Bronchial epithelial cell (primary cell): ENCODE measurements around the gene DNAJA2. TPM values are rescaled to one million over a fixed set of nuclear protein-coding genes. Genes with fewer than 3 reads are reported as not detected.

Source experiments
- DNase-seq: peaks from one replicate; pipeline ENCODE4 v3.0.0-alpha.2; 2010; ENCODE audit warnings: low read depth
- FAIRE-seq: peaks from 2 replicates; lab custom pipeline; 2011; peaks lifted over from hg19 to GRCh38; lab: Jason Lieb, UNC
- H3K27me3 ChIP-seq: 2 replicates; pipeline ENCODE4 v1.5.1; 2011; ENCODE audit warnings: low read length; ENCODE audit not compliant: control insufficient read depth, insufficient read depth
- H3K36me3 ChIP-seq: 2 replicates; pipeline ENCODE4 v1.5.1; 2011; ENCODE audit warnings: low read length; ENCODE audit not compliant: control insufficient read depth, insufficient read depth
- H3K4me3 ChIP-seq: 2 replicates; pipeline ENCODE4 v1.5.1; 2011; ENCODE audit warnings: mild to moderate bottlenecking, low read depth, low read length, control low read depth
- total RNA-seq: library from RNA; depleted of rRNA; stranded (reverse); fragments of >200 nt; gene quantifications from 2 replicates; pipeline ENCODE4 v1.2.1, GENCODE V29; 2014
- TF ChIP-seq, protein P1 (sequence below): IDR thresholded peaks from 2 replicates; pipeline ENCODE4 v1.5.1; 2011; ENCODE audit warnings: mild to moderate bottlenecking, moderate library complexity, low read length, control low read depth, inconsistent platforms; ENCODE audit not compliant: insufficient read depth, severe bottlenecking

Gene DNAJA2
- total RNA-seq, 1 donor from 2014 or later = 112 TPM

DNA sequence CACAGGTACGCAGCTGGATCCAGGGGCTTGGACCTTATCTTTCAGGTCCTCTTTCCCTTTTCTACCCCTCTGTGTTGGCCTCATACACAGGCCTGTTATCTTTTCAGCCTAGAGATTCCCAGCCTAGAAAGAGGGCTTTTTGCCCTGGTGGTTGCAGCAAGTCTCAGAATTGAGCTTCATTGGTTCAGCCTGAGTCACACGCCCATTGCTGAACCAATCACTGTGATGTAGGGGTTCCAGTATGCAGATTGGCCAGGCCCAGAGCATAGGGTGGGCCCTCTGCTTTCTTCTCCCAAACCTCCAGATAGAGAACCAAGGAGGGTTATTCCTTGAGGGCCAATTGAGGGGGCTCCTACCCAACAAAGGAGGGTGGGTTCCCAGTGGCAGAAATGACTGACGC, 56.5 kb downstream of the DNAJA2 start:
- no peak for FAIRE-seq
- TF ChIP-seq, protein P1, sequence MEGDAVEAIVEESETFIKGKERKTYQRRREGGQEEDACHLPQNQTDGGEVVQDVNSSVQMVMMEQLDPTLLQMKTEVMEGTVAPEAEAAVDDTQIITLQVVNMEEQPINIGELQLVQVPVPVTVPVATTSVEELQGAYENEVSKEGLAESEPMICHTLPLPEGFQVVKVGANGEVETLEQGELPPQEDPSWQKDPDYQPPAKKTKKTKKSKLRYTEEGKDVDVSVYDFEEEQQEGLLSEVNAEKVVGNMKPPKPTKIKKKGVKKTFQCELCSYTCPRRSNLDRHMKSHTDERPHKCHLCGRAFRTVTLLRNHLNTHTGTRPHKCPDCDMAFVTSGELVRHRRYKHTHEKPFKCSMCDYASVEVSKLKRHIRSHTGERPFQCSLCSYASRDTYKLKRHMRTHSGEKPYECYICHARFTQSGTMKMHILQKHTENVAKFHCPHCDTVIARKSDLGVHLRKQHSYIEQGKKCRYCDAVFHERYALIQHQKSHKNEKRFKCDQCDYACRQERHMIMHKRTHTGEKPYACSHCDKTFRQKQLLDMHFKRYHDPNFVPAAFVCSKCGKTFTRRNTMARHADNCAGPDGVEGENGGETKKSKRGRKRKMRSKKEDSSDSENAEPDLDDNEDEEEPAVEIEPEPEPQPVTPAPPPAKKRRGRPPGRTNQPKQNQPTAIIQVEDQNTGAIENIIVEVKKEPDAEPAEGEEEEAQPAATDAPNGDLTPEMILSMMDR = no peak
- no peak for DNase-seq
- H3K27me3 ChIP-seq = no peaks in the 10 kb centered on the region
- H3K4me3 ChIP-seq = no peak overlapping the region
- H3K36me3 ChIP-seq = peaks cover 42% of the 10 kb centered on the region

DNA sequence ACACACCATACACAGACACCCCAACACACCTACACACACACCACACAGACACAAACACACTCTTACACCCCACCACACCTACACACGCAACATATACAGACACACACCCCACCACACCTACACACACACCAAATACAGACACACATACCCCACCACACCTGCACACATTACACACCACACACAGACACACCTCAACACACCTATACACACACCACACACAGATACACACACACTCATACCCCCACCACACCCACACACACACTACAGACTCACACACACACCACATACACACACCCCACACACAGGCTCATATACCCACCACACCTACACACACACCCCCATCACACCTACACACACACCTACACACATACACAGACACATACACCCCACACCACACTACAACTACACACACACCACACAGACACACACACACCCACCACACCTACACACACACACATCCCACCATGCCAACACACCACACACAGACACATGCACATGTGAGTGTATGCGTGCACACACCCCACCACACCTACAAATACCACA, 57.9 kb downstream of the DNAJA2 start:
- no peaks in the 10 kb centered on the region for H3K27me3 ChIP-seq
- TF ChIP-seq, protein P1 = no peak
- peak; percentile 99 for FAIRE-seq
- peaks cover 44% of the 10 kb centered on the region for H3K36me3 ChIP-seq
- no peak overlapping the region for H3K4me3 ChIP-seq
- no peak for DNase-seq

DNA sequence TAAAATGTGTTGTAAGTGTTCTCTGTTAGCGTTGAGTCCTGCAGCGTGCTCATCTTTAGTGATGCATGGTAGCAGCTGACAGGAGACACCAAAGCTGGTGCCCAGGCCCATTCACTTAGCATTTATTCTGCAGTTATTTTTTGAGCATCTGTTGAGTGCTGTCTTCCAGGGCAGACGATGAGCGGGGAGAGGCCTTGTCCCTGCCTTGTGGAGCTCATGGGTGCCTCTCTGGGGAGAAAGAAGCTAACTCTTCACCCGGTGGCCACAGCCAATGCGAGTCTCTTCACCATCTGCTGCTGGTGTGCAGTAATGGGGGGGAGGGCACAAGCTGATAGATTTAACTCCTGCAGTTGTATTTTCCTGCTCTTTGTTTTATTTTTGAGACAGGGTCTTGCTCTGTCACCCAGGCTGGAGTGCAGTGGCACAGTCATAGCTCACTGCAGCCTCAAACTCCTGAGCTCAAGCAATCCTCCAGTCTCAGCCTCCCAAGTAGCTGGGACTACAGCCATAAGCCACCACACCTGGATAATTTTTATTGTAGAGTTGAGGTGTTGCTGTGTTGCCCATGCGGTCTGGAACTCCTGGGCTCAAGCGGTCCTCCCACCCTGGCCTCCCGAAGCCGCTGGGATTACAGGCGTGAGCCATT, 58.8 kb downstream of the DNAJA2 start:
- H3K27me3 ChIP-seq = no peaks in the 10 kb centered on the region
- DNase-seq = no peak
- H3K4me3 ChIP-seq = no peak overlapping the region
- H3K36me3 ChIP-seq = peaks cover 48% of the 10 kb centered on the region
- peak; percentile 13 for FAIRE-seq
- TF ChIP-seq, protein P1 = no peak

DNA sequence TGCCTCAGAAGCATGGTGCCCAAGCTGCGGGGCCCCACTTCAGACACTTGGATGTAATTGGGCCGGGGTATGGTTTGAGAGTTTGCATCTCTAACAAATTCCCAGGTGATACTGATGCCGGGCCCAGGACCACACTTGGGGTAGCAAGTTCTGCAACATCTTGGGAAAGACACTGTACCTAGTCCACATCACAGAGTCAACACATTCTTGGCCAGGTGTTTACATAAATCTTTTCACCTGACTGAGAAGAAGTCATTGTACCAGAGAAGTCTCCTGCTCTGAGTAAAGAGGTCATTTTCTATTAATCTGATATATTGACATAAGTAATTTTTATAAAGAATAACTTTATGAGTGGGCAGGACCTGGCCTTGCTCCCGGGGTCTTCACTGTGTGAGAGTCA, 61.8 kb downstream of the DNAJA2 start:
- FAIRE-seq (no peak), DNase-seq (no peak)
- TF ChIP-seq, protein P1 = no peak
- H3K36me3 ChIP-seq = peaks cover 45% of the 10 kb centered on the region
- no peak overlapping the region for H3K4me3 ChIP-seq
- H3K27me3 ChIP-seq = no peaks in the 10 kb centered on the region

DNA sequence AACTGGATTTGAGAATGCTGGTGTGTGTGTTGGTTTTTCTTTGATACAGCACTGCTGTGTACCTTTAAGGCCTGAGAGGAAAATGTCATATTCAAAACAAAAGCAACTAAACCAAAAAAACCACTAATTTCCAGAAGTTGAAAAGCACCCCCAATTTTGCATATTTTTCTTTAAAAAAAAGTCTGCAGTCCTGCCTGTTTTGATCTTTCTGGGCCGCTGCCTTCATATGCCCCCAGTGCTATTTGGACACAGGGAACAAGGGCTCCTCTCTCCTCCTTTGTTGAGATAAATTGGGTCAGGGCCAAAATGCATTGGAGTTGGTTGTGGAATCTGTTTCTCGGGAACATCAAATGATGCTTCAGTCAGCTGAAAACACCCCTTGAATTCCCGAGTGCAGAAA, 62.4 kb downstream of the DNAJA2 start:
- Histone ChIP-seq H3K36me3 (peaks cover 49% of the 10 kb centered on the region), H3K27me3 (no peaks in the 10 kb centered on the region), H3K4me3 (no peak overlapping the region)
- TF ChIP-seq, protein P1 = no peak
- DNase-seq = no peak
- FAIRE-seq = no peak
